ENCODE data around the gene RAP1A.
A peak's percentile ranks its signal among the peaks of the same experiment; 100 is the strongest.
"Not testable (repeated sequence)": the region's sequence is repeated elsewhere in the genome, so short reads cannot be mapped to it uniquely, and the experiment has no call there.

Gene RAP1A

DNA sequence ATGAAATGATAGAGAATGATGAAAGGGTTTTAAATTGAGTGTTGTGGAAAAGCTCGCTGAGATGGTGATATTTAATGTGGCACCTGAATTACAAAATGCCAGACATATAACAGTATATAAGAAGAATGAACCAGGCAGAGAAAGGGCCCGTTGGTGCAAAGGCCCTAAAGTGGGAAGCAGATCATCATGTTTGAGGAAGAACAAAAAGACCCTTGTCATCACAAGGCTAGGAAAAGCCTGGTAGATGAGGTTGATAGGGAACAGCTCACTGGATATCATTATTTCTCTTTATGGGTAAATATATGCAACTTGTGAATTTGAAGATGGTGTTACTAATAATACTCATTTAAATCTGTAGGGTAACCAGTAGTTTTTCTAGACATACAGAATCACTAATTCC is 11.0 kb downstream of the RAP1A start:
- DNase-seq (ENCODE audit: low spot score): peak; percentile 59

- DNase-seq (ENCODE audit: low spot score): no peak
These were observed 11.9 kb downstream of the RAP1A start for GRCh38 chr1:111631502-111631901.

DNA sequence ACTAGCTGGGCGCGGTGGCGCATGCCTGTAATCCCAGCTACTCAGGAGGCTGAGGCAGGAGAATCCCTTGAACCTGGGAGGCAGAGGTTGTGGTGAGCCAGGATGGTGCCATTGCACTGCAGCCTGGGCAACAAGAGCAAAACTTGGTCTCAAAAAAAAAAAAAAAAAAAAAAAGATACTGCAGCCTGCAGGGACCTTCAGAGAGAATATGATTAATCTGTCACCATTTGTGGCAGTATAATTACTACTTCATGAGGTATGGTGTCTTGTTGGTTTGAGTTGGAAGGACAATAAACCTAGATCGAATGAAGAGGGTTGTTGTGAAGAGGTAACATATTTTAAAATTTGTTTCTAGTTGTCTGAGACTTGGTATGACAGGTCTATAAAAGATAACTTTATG is 13.2 kb downstream of the RAP1A start:
- not testable (repeated sequence) for DNase-seq (ENCODE audit: low spot score)

DNA sequence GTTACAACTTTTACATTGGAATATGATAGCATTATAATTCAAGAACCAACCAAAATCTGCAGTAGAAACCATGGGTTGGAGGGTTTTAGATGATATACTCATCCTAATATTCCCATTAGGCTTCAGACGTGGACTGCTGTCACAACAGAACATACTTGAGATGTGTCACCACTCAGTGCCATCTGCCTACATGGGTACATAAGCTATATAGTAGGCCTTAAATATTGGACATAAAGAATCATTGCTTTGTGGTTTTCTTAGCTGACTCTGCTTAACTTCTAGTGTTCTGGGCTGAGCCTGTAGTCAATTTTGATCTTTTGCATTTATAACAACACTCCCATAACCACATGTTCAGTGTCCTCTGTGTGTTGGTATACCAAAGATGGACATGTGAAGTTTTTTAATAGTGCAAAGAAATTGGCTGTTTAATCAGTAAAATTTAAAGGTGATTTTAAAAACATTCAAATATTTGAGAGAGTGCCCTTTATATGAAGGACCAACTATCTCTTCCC is 14.2 kb downstream of the RAP1A start:
- no peak for DNase-seq (ENCODE audit: low spot score)

DNA sequence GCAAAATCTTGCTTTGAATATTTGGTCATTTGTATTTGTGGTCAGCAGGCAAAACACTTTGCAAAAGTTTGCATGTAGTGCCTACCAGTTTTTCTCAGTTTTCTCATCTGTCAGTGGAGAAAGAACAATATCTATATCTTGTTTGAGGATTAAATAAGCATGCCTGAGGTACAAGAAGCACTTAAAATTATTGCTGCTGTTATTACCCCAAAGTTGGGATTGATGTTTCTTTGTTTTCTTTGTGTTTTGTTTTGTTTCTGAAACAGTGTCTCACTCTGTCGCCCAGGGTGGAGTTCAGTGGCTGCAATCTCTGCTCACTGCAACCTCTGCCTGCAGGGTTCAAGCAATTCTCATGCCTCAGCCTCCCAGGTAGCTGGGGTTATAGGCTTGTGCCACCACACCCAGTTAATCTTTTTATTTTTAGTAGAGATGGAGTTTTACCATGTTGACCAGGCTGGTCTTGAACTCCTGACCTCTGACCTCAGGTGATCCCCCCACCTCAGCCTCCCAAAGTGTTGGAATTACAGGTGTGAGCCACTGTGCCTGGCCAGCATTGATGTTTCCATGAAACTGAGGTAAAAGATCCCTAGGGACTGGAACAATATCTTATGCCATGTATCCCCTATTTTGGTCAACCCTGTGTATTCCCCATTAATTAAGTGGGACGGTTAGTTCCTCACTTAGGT is 15.9 kb downstream of the RAP1A start:
- no peak for DNase-seq (ENCODE audit: low spot score)

DNA sequence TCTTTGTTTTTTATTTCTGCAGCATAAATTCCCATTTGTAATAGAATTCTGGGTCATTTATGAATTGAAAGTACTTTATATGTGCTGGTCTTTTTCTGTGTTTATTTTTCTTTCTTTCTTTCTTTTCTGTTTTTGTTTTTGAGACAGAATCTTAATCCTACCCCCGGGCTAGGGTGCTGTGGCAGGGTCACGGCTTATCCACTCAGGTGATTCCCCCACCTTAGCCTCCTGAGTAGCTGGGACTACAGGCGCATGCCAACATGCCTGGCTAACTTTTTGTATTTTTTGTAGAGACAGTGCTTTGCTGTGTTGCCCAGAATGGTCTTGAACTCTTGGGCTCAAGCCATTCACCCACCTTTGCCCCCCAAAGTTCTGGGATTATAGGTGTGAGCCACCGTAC is 18.7 kb downstream of the RAP1A start:
- no peak for DNase-seq (ENCODE audit: low spot score)

DNA sequence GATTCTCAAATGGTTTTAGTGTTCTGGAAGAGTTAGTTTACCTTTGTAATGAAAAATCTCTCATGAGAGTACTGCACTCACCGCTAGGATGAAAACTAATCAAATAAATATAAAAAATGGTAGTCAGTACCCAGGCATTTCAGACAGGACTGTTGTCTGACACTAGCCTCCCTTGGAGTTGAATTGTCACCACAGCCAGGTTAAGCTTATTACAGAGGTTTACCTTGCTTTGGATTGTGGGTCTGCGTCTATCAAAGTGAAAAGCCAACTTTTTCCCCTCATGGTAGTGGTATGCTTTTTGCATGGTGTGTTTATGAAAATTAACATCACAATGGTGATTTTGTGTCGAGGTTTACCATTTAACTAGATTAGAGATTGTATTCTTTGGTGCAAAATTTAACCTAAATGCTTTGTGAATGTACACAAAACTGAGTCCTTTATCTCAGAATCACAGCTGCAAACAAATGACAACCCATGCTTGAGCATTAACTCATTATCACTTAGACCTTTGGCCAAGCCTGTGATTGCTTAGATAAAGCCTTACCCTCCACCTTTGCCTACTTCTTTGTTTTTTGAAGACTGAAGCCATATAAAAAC is 20.1 kb downstream of the RAP1A start:
- no peak for DNase-seq (ENCODE audit: low spot score)

- DNase-seq (ENCODE audit: low spot score): no peak
These were observed 23.5 kb downstream of the RAP1A start for GRCh38 chr1:111643097-111643496.

GRCh38 chr1:111643696-111644095 is 24.1 kb downstream of the RAP1A start:
- DNase-seq (ENCODE audit: low spot score): no peak

- no peak for DNase-seq (ENCODE audit: low spot score)
These were observed 24.9 kb downstream of the RAP1A start for GRCh38 chr1:111644506-111644905.

- no peak for DNase-seq (ENCODE audit: low spot score)
These were observed 28.1 kb downstream of the RAP1A start for GRCh38 chr1:111647736-111648135.

DNA sequence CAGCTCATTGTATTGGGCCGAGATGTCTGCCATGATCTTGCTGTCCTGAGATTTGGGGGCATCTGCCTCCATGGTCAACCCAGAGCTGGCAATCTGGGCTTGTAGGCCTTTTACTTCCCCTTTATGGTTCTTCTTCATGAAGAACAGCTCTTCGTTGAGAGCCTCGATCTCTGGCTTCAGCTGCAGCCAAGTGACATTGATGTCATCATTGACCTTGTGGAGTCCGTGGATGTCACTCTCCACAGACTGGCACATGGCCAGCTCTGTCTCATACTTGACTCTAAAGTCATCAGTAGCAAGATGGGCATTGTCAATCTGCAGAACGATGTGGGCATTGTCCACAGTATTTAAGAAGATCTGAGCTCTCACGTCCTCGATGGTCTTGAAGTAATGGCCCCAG is 29.2 kb downstream of the RAP1A start:
- no peak for DNase-seq (ENCODE audit: low spot score)

GRCh38 chr1:111649227-111649626 is 29.6 kb downstream of the RAP1A start:
- DNase-seq (ENCODE audit: low spot score): no peak

DNA sequence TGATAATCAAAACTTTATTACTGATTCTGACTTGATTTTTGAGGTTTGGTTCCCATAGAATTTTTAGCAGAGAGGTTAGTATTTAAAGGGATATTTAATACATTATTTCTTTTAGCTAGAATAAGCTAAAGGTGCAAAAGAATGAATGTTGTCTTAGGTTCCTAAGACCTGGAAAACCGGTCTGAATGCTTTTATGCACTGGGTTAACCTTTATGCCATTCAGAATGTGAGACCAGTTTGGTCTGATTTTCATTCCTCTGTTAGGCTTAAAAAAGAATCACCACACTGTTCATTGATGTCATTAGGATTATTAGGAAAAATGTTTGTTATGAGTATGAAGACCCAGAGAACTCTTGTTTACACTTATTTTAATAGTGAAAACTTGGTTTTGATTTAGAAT is 30.1 kb downstream of the RAP1A start:
- DNase-seq (ENCODE audit: low spot score): no peak

- DNase-seq (ENCODE audit: low spot score): no peak
These were observed 34.1 kb downstream of the RAP1A start for GRCh38 chr1:111653709-111654108.

GRCh38 chr1:111654839-111655238 is 35.2 kb downstream of the RAP1A start:
- DNase-seq (ENCODE audit: low spot score): no peak

DNA sequence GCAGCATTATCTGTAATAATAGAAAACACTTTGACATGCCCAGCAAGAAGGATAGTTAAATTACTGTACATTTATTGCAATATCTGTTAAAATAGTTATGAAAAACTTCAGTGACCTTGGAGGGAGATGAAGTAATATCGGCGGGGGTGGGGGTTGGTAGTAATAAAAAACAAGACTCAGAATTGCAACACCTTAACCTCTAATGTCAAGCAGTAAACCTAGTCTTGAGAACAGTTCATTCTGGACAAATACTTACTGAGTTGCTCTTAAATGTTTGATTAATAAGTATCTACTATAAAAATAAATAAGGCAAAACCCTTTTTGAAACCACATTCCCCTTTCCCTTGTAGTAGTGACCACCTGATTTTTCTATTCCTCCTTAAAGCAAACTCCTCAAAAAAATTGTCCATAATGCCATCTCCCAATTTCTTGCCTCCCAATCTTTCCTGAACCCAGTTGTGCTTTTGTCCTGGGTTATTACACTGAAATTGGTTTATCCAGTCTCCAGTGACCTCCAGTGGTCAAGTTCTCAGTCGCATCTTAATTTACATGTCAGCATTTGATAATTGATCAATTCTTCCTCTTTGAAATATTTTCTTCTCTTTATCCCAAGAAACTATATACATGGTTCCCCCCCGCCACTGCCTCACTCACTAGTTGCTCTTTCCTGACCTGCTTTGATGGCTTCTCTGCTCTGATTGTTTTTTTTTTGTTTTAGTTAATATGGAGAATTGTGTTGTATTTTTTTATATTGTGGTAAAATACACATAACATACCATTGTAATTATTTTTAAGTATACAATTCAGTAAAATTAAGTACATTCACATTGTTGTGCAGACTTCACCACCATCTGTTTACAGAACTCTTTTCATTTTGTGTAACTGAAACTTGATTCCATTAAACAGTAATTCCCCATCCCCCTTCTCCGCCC is 36.8 kb downstream of the RAP1A start:
- DNase-seq (ENCODE audit: low spot score): peak; percentile 84

DNA sequence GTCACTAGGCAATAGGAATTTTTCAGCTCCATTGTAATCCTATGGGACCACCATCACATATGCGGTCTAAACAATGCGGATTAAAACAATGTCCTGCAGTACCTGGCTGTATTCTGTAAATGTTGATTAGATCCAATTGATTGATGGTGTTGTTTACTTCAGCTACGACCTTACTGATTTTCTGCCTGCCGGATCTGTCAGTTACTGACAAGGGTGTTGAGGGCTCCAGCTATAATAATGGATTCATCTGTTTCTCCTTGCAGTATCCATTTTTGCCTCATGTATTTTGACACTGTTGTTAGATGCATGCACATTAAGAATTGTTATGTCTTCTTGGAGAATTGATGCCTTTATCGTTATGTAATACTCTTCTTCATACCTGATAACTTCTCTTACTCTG is 39.0 kb downstream of the RAP1A start:
- no peak for DNase-seq (ENCODE audit: low spot score)

- DNase-seq (ENCODE audit: low spot score): peak; percentile 58
These were observed 40.9 kb downstream of the RAP1A start for GRCh38 chr1:111660204-111661150.

GRCh38 chr1:111664652-111665051 is 45.1 kb downstream of the RAP1A start:
- DNase-seq (ENCODE audit: low spot score): no peak

GRCh38 chr1:111665497-111665896 is 45.9 kb downstream of the RAP1A start:
- no peak for DNase-seq (ENCODE audit: low spot score)

DNA sequence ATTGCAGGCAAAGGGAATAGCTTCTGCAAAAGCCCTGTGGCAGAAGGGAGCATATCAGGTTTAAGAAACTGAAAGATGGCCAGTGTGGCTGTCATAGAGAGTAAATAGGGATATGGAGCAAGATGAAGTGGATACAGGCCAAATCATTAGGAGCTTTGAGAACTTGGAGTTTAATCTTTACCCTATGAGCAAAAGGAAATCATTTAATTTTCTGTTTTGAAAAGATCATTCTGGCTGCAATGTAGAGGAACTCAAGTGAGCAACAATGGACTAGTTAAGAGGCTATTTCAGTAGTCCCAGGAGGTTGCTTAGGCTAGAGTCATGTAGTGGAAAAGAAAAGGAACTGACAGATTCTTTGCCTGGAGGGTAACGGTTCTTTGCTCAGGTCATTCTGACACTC is 47.2 kb downstream of the RAP1A start:
- no peak for DNase-seq (ENCODE audit: low spot score)
